ENCODE measurements around the gene LYL1.

LYL1 gene

GRCh38 chr19:13052447-13053175, 50.0 kb downstream of the LYL1 start:
- in situ Hi-C loops (cut with MboI; ENCODE audit: low sequenced_read_pairs, unreplicated experiment) = no loop called here
- no peak for TF ChIP-seq CTCF (IDR thresholded peaks at IDR 0.05; ENCODE audit: borderline replicate concordance, control extremely low read depth, extremely low read depth, insufficient read depth, missing control alignments)
- DNase-seq (ENCODE audit: low spot score) = no peak

- in situ Hi-C loops (cut with MboI; ENCODE audit: low sequenced_read_pairs, unreplicated experiment) = no loop called here
- no peak for TF ChIP-seq CTCF (IDR thresholded peaks at IDR 0.05; ENCODE audit: borderline replicate concordance, control extremely low read depth, extremely low read depth, insufficient read depth, missing control alignments)
- no peak for DNase-seq (ENCODE audit: low spot score)
Observed at GRCh38 chr19:13051557-13052165, 51.0 kb downstream of the LYL1 start.

- no peak for DNase-seq (ENCODE audit: low spot score)
- no peak for TF ChIP-seq CTCF (IDR thresholded peaks at IDR 0.05; ENCODE audit: borderline replicate concordance, control extremely low read depth, extremely low read depth, insufficient read depth, missing control alignments)
- in situ Hi-C loops (cut with MboI; ENCODE audit: low sequenced_read_pairs, unreplicated experiment) = no loop called here
Observed at GRCh38 chr19:13050274-13050673, 52.4 kb downstream of the LYL1 start.
